EL (cell line): ENCODE data around the gene PREX1.

ENCODE experiments used
- DNase-seq: peaks from one replicate; pipeline ENCODE4 v3.0.0-alpha.2; 2016

The PREX1 gene

GRCh38 chr20:48674461-48674860 lies 153.3 kb downstream of the PREX1 start:
- DNase-seq: no peak

- DNase-seq: no peak
These were observed 154.3 kb downstream of the PREX1 start for GRCh38 chr20:48673507-48673906.

- DNase-seq: no peak
These were observed 155.5 kb downstream of the PREX1 start for GRCh38 chr20:48672324-48672723.

DNA sequence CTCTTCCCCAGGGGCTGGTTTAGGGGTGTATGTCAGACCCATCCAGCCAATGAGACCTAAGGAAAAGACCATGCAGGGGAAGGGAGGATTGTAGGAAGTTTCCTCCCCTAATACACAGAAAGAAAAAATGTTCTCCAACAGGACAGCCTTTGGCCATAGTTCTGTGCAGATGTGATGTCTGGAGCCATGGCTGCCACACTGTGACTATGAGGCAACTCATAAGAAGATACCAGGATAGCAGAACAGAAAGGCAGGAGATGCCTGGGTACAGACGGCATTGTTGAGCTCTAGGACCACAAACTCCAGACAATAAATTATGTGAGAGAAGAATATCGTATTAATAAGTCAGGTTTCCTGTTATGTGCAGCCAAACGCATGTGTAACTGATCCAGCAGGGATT lies 156.7 kb downstream of the PREX1 start:
- no peak for DNase-seq

- DNase-seq: no peak
These were observed 157.7 kb downstream of the PREX1 start for GRCh38 chr20:48669946-48670605.

GRCh38 chr20:48668451-48668946 lies 159.3 kb downstream of the PREX1 start:
- peak; percentile 31 for DNase-seq

- DNase-seq: peak; percentile 11
These were observed 159.8 kb downstream of the PREX1 start for GRCh38 chr20:48667889-48668413.

GRCh38 chr20:48667481-48667880 lies 160.3 kb downstream of the PREX1 start:
- no peak for DNase-seq

DNA sequence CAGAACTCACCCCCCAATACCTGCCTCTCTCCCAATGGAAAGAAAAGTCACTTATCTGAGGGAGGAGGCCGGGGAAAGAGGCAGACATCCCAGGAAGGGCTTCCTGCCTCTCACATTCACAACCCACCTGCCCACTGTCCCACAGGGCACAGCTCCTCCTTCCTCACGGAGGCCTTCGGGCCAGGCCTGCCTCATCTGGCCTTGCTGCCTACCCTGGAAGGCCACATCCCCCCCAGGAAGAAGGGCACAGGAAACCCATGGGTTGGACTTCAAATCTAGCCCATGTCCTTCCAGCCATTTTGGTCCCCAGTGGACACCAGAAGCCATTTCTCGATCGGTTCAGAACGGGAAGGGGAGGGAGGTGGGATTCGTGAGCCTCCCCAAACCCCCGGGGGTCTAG lies 162.0 kb downstream of the PREX1 start:
- no peak for DNase-seq

- no peak for DNase-seq
These were observed 165.1 kb downstream of the PREX1 start for GRCh38 chr20:48662711-48663110.

- DNase-seq: no peak
These were observed 166.0 kb downstream of the PREX1 start for GRCh38 chr20:48661575-48662455.

DNA sequence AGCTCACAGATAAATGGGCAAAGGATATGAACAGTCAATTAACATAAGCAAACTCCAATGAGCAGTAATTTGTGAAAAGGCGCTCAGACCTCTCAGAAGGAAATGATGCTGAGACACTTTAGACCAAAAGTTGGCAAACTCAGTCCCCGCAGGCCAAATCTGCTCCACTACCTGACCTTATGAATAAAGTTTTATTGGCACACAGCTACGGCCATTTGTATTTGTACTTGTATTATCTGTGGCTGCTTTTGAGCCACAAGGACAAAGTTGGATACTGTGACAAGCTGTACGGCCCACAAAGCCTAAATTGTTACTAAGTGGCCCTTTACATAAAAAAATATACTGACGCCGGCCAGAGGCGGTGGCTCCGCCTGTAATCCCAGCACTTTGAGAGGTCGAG lies 167.0 kb downstream of the PREX1 start:
- DNase-seq: no peak

DNA sequence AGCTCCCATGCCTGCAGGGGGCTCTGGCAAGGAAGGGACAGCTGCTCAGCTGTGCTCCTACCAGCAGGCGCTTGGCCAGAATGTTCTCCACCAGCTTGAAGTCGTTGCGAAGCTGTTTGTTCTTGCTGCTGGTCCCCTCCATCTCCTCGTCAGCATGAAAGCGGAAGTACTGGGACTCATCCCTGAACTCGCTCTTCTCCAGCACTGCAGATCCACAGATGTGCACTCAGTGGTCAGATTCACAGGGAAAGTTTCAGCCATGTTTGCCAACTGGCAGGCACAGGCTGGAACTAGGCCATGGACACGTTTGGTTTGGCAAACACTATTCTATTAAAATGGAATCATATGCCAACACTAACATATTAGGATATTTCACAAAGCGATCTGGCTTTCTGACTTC lies 167.9 kb downstream of the PREX1 start:
- no peak for DNase-seq

DNA sequence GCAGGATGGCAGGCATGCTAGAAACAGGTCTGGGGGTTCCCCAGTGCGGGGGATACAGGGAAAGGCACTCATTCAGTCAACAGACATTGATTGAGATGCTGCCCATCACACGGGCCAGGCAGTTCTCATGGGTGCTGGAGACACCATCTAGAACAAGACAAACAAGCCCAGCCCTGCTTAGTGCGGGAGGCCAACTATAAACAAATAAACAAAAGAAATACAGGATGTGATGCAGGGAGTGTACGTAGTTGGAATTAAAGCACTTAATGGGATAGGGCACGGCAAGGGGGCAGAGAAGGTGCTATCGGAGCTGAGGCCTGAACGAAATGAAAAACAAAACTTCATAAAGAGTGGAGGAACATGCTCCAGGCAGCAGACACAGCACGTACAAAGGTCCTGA lies 169.3 kb downstream of the PREX1 start:
- DNase-seq: no peak

- no peak for DNase-seq
These were observed 169.7 kb downstream of the PREX1 start for GRCh38 chr20:48658198-48658476.

DNA sequence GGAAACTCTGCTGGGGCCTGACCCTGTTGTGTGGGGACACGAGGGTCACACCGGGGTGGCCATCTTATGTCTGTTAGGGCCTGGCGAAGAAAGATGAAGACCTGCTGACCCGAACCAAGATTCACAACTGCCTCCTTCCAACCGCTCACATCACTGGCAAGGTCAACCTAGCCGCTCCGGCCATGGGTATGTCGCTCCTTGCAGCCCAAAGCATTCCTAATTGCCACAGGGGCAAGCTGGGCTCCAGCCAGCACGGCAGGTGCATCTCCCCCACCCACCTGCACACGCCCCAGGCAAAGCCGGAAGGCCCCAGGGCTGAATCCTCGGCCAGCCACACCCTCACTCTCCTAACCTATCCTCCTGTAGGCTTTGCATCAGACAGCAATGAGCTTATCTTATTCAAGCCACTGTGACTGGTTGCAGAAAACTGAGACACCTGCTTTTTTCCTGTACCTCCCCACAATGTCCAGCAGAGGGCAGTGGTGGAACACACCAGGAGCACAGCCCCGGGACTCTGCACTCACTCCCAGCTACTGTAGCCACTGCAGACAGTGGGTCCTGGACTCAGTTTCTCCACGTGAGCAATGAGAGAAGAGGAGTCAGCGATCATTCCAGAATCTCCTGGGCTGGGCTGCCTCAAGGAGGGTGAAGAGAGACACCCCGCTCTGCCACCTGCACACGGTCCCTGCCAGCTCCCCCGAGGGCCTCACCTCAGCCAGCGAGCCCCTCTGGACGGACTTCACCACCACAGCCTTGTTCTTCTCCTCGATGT lies 170.2 kb downstream of the PREX1 start:
- DNase-seq: peak; percentile 73

DNA sequence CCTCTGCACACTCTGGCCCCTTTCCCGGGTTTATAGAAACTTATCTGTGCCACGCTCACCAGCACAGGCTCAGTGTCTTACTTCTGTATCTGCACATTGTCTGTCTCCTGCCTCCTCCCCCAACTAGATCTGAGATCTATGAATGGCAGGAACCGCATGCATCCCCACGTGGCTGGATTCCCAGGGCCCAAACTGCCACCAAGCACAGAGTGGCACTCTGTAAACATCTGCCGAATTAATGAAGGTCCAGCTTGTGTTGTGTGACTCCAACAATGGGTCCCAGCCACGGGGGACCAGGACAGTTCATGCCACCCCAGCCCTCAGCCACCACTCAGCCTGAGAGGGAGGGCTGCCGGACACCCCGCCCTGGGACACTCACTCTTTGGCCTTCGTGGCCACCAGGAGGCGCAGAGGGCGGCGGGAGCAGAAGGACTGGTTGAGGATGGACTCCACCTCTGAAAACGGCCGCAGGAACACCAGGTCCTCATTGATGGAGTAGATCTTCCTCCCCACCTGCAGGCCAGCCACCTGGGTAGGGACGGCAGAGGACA lies 171.1 kb downstream of the PREX1 start:
- no peak for DNase-seq

GRCh38 chr20:48656137-48656536 lies 171.7 kb downstream of the PREX1 start:
- no peak for DNase-seq

- no peak for DNase-seq
These were observed 174.1 kb downstream of the PREX1 start for GRCh38 chr20:48653706-48654051.

DNA sequence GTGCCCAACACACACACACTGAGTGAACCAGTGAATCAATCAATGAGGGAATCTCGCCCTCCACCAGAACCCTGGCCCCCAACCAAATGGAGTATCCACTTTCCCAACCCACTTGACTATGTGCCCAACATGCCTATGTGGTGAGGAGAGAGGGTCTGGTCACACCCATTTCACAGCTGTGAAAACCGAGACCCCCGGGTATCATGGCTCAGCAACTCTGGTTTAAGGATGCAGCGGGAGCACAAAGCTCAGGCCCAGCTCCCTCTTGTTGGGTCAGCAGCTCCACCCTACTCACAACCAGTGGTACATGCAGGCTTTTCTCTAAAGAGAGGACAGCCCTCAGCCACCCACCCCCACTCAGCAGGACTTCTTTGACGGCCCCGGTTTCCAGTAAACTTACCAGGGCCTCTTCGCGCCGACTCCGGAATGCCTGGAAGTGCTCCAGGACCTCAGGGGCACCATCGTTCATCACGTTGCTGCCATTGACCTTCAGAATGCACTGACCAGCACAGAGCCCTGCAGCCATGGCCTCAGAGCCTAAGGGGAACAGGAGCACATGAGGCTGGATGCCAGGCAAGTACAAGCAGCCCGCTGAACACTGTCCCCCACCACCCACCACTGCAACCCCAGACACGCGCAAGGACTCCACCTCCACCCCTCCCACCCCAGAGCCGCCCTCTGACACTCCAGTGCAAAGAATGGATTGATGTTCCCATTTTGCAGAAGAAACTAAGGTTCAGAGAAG lies 174.7 kb downstream of the PREX1 start:
- DNase-seq: no peak

DNA sequence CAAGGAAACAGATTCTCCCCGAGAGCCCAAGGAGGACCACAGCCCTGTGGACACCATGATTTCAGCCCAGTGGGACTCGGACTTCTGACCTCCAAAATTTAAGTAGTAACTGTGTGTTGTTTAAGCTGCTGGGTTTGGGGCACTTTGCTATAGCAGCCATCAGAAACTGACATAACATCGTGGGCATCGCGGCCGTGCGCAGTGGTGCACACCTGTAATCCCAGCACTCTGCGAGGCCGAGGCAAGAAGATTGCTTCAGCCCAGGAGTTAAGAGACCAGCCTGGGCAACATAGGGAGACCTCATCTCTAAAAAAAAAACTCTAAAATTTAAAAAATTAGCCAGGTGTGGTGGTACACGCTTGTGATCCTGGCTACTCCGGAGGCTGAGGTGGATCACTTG lies 175.8 kb downstream of the PREX1 start:
- no peak for DNase-seq

DNA sequence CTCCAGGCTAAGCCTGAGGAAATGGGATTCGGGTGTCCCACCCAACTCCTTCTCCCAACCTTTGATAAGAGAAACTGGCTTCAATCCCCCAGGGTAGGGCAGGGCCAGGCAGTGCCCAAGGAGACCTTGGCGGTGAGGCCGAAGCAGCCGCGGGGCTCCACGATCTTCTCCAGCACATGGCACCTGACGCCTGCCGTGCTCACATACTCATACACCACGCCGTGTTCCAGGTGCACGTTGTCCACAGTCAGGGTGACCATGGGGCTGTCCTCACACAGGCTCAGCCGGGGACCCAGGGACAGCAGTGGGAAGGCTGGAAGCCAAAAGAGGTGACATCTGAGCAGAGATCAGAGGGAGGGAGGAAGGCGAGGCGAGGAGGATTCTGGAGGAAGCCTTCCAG lies 176.5 kb downstream of the PREX1 start:
- no peak for DNase-seq

- DNase-seq: no peak
These were observed 177.9 kb downstream of the PREX1 start for GRCh38 chr20:48649868-48650267.
